Heart left ventricle (tissue), 16 donors: ENCODE data around the gene SH3GL3. TPM values are rescaled to one million over a fixed set of nuclear protein-coding genes. Genes with fewer than 3 reads are reported as not detected.

Experiments used
- ATAC-seq, 4 donors: fragments of 200-7000 bp; cut with Tn5 transposase; one replicate each; pipeline ENCODE4 v1.9.1; 2020 to 2022; ENCODE audit warnings: moderate library complexity in 4 of 4, mild to moderate bottlenecking in 3 of 4, moderate number of reproducible peaks in 1 of 4
- DNase-seq, 5 donors: peaks; one replicate each; pipeline ENCODE4 v3.0.0-alpha.2; 2020
- H3K27ac ChIP-seq, 12 donors: fragments of 200-600 bp; sonication (generic) in 4 of 12; one replicate each; pipeline versions ENCODE4 v1.5.0 to v1.8.0; 2016 to 2022; ENCODE audit warnings: mild to moderate bottlenecking in 2 of 12
- H3K27me3 ChIP-seq, 9 donors: fragments of 200-600 bp; sonication (generic) in 2 of 9; one replicate each; pipeline versions ENCODE4 v1.5.1 to v1.8.0; 2016 to 2022; ENCODE audit warnings: mild to moderate bottlenecking in 3 of 9
- H3K36me3 ChIP-seq, 9 donors: fragments of 200-600 bp; sonication (generic) in 2 of 9; one replicate each; pipeline versions ENCODE4 v1.5.0 to v1.8.0; 2018 to 2022; ENCODE audit warnings: mild to moderate bottlenecking in 2 of 9
- H3K4me1 ChIP-seq, 12 donors: fragments of 200-600 bp; sonication (generic) in 4 of 12; one replicate each; pipeline versions ENCODE4 v1.5.0 to v1.8.0; 2016 to 2022; ENCODE audit warnings: mild to moderate bottlenecking in 3 of 12
- H3K4me3 ChIP-seq, 12 donors: fragments of 200-600 bp; sonication (generic) in 4 of 12; one replicate each; pipeline versions ENCODE4 v1.5.0 to v1.8.0; 2017 to 2022; ENCODE audit warnings: mild to moderate bottlenecking in 9 of 12, moderate library complexity in 4 of 12
- H3K9me3 ChIP-seq, 12 donors: fragments of 200-600 bp; sonication (generic) in 4 of 12; one replicate each; pipeline versions ENCODE4 v1.5.0 to v1.8.0; 2016 to 2022; ENCODE audit warnings: mild to moderate bottlenecking in 1 of 12
- POLR2A ChIP-seq, 2 donors: fragments of 450-650 bp; IDR thresholded peaks; one replicate each; pipeline ENCODE4 v1.6.1; 2017; ENCODE audit warnings: antibody characterized with exemption in 2 of 2, mild to moderate bottlenecking in 2 of 2, moderate library complexity in 2 of 2
- WGBS, 4 donors: extraction: QIAGEN DNeasy Blood & Tissue Kit in 2 of 4; methylation state at CpG; one replicate each; pipeline versions ENCODE4 v1.1.5 to v1.1.7; 2013 to 2018; 5-methylcytosine and 5-hydroxymethylcytosine counted together
- intact Hi-C, 10 donors: fragments of 100-400 bp; cut with DNase I; formaldehyde crosslinking; loops; one replicate each; pipeline versions ENCODE4 v1.11.1 to v1.14.2; 2022
- polyA plus RNA-seq, 2 donors: library from polyadenylated mRNA; stranded (reverse); fragments of 200-250 nt; gene quantifications; one replicate each; pipeline ENCODE4 v1.2.3, GENCODE V29; 2013
- total RNA-seq, 9 donors: library from RNA; depleted of rRNA in 2 of 9; stranded (reverse); fragments of >200 nt in 2 of 9; fragmentation: NEBNext Ultra II Directional in 3 of 9; extraction: Animal tissue kit (Norgen Biotek cat#: 25700) in 3 of 9; gene quantifications; one replicate each; pipeline versions ENCODE4 v1.1.0 to v1.2.4, GENCODE V29; 2016 to 2023
- TF ChIP-seq, protein P1 (sequence below), 12 donors: fragments of 200-600 bp; sonication (generic) in 4 of 12; IDR thresholded peaks; one replicate each; pipeline versions ENCODE4 v1.5.0 to v1.8.0; 2018 to 2022; ENCODE audit warnings: antibody characterized with exemption in 12 of 12, mild to moderate bottlenecking in 5 of 12
- donor health status: ischemic (EF 13 %, LVEDD 7.1; RV severe dilation, severe dysfunction).
- donor health status: healthy with polysubstance abuse.
- donor health status: DM: no; HTN: yes; CAD: no.
- donor health status: DM: no; HTN: no; CAD: no.
- donor health status: ischemic (EF 25% LVEDD 6.9; RV normal size, moderate dysfunction).
- donor health status: ischemic (EF 25% LVEDD 5.7; RV mildly dilated, moderate dysfunction).
- donor health status: healthy.
- donor health status: DM: yes; HTN: yes; CAD: no.
- donor health status: ischemic (EF 35%, LVEDD 5.7; RV mildly dilated, moderate dysfunction).
- donor health status: nonischemic (EF 11% LVEDD 7.7; RV severe dilation, severe dysfunction).
- donor health status: DM: yes; HTN: yes; CAD: no.
- donor health status: PGD.
- donor health status: ischemic (EF 29% LVEDD 5.4; RV normal size, mild dysfunction).
- donor health status: nonischemic (EF 23%, LVEDD 6.1; RV moderate dilation, normal function).

The SH3GL3 gene
- total and polyA plus RNA-seq, 11 donors: 0.91 TPM; not detected in 10

DNA sequence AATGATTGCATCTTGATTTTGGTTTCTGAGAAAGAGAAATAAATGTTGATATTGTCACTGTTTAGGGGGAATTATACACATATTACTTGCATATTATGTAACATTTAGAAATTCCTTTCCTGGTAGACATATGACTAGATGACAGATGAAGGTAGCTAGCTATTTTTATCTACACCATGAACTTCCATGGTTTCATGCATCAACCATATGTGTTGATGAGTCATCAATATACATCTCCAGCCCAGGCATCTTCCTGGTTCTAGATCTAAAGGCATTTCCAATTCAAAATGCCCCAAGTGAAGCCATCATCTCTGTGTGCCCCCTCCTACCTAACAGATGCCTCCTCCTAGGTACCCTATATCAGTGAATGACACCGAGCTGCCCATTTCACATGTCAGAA, 197.3 kb downstream of the SH3GL3 start:
- Histone ChIP-seq H3K9me3 (peaks cover 0 to 23% (median 8%) of the 10 kb centered on the region in 12 donors), H3K36me3 (no peaks in the 10 kb centered on the region), H3K27me3 (peaks cover 0 to 4% (median 0%) of the 10 kb centered on the region in 9 donors), H3K4me1 (no peaks in the 10 kb centered on the region), H3K27ac (no peak overlapping the region), H3K4me3 (no peak overlapping the region)
- DNase-seq: no peak
- no peak for ATAC-seq
- WGBS, 4 donors: 96 to 100% (median 96%) methylated on average over 1 of the region's 1 CpG
- no peak for TF ChIP-seq POLR2A (IDR thresholded peaks at IDR 0.05)
- TF ChIP-seq, protein P1, sequence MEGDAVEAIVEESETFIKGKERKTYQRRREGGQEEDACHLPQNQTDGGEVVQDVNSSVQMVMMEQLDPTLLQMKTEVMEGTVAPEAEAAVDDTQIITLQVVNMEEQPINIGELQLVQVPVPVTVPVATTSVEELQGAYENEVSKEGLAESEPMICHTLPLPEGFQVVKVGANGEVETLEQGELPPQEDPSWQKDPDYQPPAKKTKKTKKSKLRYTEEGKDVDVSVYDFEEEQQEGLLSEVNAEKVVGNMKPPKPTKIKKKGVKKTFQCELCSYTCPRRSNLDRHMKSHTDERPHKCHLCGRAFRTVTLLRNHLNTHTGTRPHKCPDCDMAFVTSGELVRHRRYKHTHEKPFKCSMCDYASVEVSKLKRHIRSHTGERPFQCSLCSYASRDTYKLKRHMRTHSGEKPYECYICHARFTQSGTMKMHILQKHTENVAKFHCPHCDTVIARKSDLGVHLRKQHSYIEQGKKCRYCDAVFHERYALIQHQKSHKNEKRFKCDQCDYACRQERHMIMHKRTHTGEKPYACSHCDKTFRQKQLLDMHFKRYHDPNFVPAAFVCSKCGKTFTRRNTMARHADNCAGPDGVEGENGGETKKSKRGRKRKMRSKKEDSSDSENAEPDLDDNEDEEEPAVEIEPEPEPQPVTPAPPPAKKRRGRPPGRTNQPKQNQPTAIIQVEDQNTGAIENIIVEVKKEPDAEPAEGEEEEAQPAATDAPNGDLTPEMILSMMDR (IDR thresholded peaks at IDR 0.05): no peak
- intact Hi-C loops: no loop called here

DNA sequence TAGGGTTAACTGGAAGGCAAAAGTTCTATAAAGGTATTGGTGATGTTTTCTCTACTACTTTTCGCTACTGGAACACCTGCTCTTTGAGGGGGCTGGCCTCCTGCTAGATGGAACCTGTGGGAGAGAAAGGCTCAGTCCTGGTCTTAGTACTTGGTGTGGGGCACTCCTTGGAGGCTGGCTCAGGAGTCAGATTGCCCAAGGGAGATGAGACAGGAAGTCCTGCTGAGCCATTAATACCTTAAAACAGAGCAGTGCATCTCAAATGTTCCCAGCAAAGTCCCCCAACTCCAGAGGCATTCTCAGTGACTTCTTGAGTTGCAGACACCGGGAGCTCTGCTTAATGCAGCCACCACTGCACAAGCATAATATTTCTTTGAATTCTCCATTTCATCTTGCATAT, 203.7 kb downstream of the SH3GL3 start:
- Histone ChIP-seq H3K4me1 (peaks cover 0 to 23% (median 6%) of the 10 kb centered on the region in 12 donors), H3K36me3 (peaks cover 0 to 5% (median 0%) of the 10 kb centered on the region in 9 donors), H3K27ac (no peak overlapping the region), H3K9me3 (no peaks in the 10 kb centered on the region), H3K4me3 (no peak overlapping the region), H3K27me3 (peaks cover 0 to 18% (median 0%) of the 10 kb centered on the region in 9 donors)
- ATAC-seq (no peak), DNase-seq (no peak)
- intact Hi-C loops: loop anchor here in 4 of 10 donors (10.0 kb wide), 3 partner anchors 76 to 384 kb away; no protein-coding TSS in a partner anchor
- TF ChIP-seq, protein P1 (IDR thresholded peaks at IDR 0.05): no peak
- TF ChIP-seq POLR2A (IDR thresholded peaks at IDR 0.05): no peak
- 89 to 96% (median 93%) methylated on average over 2 of the region's 2 CpGs for WGBS, 4 donors

DNA sequence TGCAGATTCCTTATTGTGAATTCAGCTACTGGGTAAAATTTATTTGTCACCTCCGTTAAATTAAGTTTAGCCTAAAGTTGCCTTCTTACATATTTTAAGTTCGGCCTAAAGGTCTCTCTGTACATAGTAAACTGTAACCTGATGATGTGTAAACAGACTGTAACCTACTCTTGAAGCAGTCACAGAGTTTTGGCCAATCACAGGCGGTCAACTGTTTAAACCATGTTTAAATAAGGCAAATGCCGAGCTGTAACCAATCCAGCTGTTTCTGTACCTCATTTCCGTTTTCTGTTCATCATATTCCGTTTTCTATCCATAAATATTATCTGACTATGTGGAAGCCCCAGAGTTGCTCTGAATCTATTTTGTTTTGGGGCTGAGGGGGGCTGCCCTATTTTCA, 204.4 kb downstream of the SH3GL3 start:
- no peak overlapping the region for H3K4me3 ChIP-seq
- no peak for DNase-seq
- peaks cover 0 to 18% (median 0%) of the 10 kb centered on the region in 9 donors for H3K27me3 ChIP-seq
- peaks cover 0 to 8% (median 0%) of the 10 kb centered on the region in 9 donors for H3K36me3 ChIP-seq
- 93 to 94% (median 94%) methylated on average over 6 of the region's 6 CpGs for WGBS, 4 donors
- TF ChIP-seq POLR2A (IDR thresholded peaks at IDR 0.05): no peak
- TF ChIP-seq, protein P1 (IDR thresholded peaks at IDR 0.05): no peak
- no peak overlapping the region for H3K27ac ChIP-seq
- no peak for ATAC-seq
- intact Hi-C loops: loop anchor here in 4 of 10 donors (10.0 kb wide), 3 partner anchors 77 to 383 kb away; no protein-coding TSS in a partner anchor
- H3K4me1 ChIP-seq: peaks cover 0 to 26% (median 7%) of the 10 kb centered on the region in 12 donors
- H3K9me3 ChIP-seq: no peaks in the 10 kb centered on the region

DNA sequence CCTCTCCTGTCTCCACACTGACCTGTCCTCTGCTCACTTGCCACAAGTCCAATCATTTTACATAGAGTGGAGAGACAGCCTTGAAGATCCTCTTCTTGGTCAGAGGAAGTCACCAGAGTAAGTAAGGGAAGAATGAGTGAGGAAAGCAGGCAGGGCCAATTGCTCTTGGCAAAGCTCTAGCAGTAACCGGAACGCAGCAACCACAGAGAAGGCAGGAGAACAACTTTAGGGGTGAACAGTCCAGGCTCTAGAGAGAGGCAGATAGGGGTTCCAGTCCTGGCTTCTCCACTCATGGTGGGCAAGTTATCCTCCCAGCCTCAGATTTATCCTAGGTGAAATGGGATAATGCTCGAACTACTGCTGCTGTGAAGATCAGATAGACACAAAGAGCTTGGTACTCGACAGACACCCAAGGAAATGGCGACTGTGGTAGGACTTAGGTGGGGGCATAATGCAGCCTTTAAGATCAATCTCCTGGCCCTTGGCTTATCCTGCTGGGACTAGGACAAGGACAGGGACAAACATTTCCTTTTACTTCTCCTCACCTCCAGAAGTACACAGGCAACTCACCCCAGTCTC, 205.6 kb downstream of the SH3GL3 start:
- peaks cover 0 to 15% (median 0%) of the 10 kb centered on the region in 9 donors for H3K36me3 ChIP-seq
- no peak for TF ChIP-seq POLR2A (IDR thresholded peaks at IDR 0.05)
- TF ChIP-seq, protein P1 (IDR thresholded peaks at IDR 0.05): no peak
- DNase-seq (no peak), ATAC-seq (no peak)
- H3K27me3 ChIP-seq: peaks cover 0 to 18% (median 0%) of the 10 kb centered on the region in 9 donors
- no peak overlapping the region for H3K4me3 ChIP-seq
- WGBS, 4 donors: 82 to 86% (median 84%) methylated on average over 5 of the region's 5 CpGs
- H3K9me3 ChIP-seq: no peaks in the 10 kb centered on the region
- peak overlapping the region in 8 of 12 donors; percentile 51 to 90 (median 83) for H3K27ac ChIP-seq
- peaks cover 0 to 34% (median 7%) of the 10 kb centered on the region in 12 donors for H3K4me1 ChIP-seq
- intact Hi-C loops: loop anchor here in 4 of 10 donors (10.0 kb wide), 3 partner anchors 78 to 382 kb away; no protein-coding TSS in a partner anchor
